DOHH2 (cell line): Measurements from ENCODE around the gene SALL3.

Experiments
- CTCF ChIP-seq: fragments of 200-600 bp; sonication (generic); IDR thresholded peaks from one replicate; pipeline ENCODE4 v1.5.1; 2014; ENCODE audit warnings: antibody characterized with exemption, mild to moderate bottlenecking, low read depth, low read length; ENCODE audit not compliant: poor library complexity, severe bottlenecking
- EZH2phosphoT487 ChIP-seq: fragments of 200-600 bp; sonication (generic); IDR thresholded peaks from 2 replicates; pipeline ENCODE4 v1.6.1; 2017; ENCODE audit warnings: borderline replicate concordance, mild to moderate bottlenecking, antibody characterized with exemption, low read length, moderate library complexity, mixed read lengths

- no peak for TF ChIP-seq CTCF
- TF ChIP-seq EZH2phosphoT487: no peak
These were observed 8.8 kb upstream of the SALL3 start for GRCh38 chr18:78970774-78971333.
